K562 (cell line): ENCODE results near the gene GZMM. TPM values are rescaled to one million over a fixed set of nuclear protein-coding genes. Genes with fewer than 3 reads are reported as not detected.

ENCODE experiments used
- ATAC-seq: fragments of 200-7000 bp; cut with Tn5 transposase; 3 replicates; pipeline ENCODE4 v1.9.1; 2020; ENCODE audit warnings: moderate library complexity
- BruUV-seq: library from RNA; stranded (reverse); fragments of 400-500 nt; replicated peaks from 2 replicates; lab custom pipeline; 2021; lab: Mats Ljungman, UMichigan
- CTCF ChIA-PET: fragments of 300-600 bp; formaldehyde crosslinking; extraction: SDS; loops from one replicate; lab custom pipeline; 2021; ENCODE audit warnings: low intra/inter-chr PET ratio; lab: Yijun Ruan, JAX
- POLR2A ChIA-PET: fragments of 300-600, 350-650 bp; sonication (Branson Sonifier 250); formaldehyde crosslinking; extraction: SDS; loops from one replicate; lab custom pipeline; 2021; ENCODE audit warnings: antibody characterized with exemption, inconsistent platforms; lab: Yijun Ruan, JAX
- DNase-seq, 4 experiments: peaks; one replicate each; pipeline versions ENCODE4 v3.0.0 to v3.0.0-alpha.2; 2011 to 2018; ENCODE audit warnings: low spot score in 3 of 4, mixed read lengths in 3 of 4; ENCODE audit errors: extremely low read depth in 1 of 4
- FAIRE-seq: peaks from 2 replicates; lab custom pipeline; 2011; peaks lifted over from hg19 to GRCh38; lab: Jason Lieb, UNC
- H2AFZ ChIP-seq: 2 replicates; pipeline ENCODE4 v1.6.0; 2011; ENCODE audit warnings: low read depth, low read length, control low read depth, inconsistent platforms
- H3K27ac ChIP-seq: fragments of 200-600 bp; 3 replicates; pipeline ENCODE4 v1.8.0; 2011; ENCODE audit warnings: low read depth, mild to moderate bottlenecking, control low read depth, inconsistent platforms, low read length, moderate library complexity, mixed read lengths; ENCODE audit errors: extremely low read depth
- H3K27me3 ChIP-seq, 2 experiments: fragments of 300-600 bp in 1 of 2; 2 replicates in 1 of 2; 3 replicates in 1 of 2; pipeline versions ENCODE4 v1.6.0 to v1.8.0; 2011; ENCODE audit warnings: inconsistent platforms in 2 of 2, low read length in 2 of 2, mild to moderate bottlenecking in 1 of 2, mixed read lengths in 1 of 2, moderate library complexity in 1 of 2; ENCODE audit not compliant: control insufficient read depth in 2 of 2, insufficient read depth in 2 of 2
- H3K36me3 ChIP-seq: fragments of 300-600 bp; 3 replicates; pipeline ENCODE4 v1.8.0; 2011; ENCODE audit warnings: mild to moderate bottlenecking, low read length, inconsistent platforms; ENCODE audit not compliant: control insufficient read depth, insufficient read depth
- H3K4me1 ChIP-seq, 2 experiments: fragments of 200-600 bp in 1 of 2; replicated peaks in 1 of 2; 2 replicates in 1 of 2; 3 replicates in 1 of 2; pipeline versions ENCODE4 v1.5.1 to v1.8.0; 2011; ENCODE audit warnings: inconsistent platforms in 2 of 2, low read length in 2 of 2, mild to moderate bottlenecking in 1 of 2, mixed read lengths in 1 of 2, moderate library complexity in 1 of 2; ENCODE audit not compliant: control insufficient read depth in 2 of 2, insufficient read depth in 2 of 2
- H3K4me2 ChIP-seq: 2 replicates; pipeline ENCODE4 v1.6.1; 2011; ENCODE audit warnings: low read length, control low read depth, inconsistent platforms, mixed read lengths; ENCODE audit not compliant: insufficient read depth
- H3K4me3 ChIP-seq: fragments of 200-600 bp; sonication (generic), shearing (Covaris generic); 2 replicates; pipeline ENCODE4 v1.5.1; 2016; ENCODE audit warnings: control low read depth, inconsistent platforms
- H3K79me2 ChIP-seq: fragments of 200-600 bp; 3 replicates; pipeline ENCODE4 v1.8.0; 2011; ENCODE audit warnings: low read length, inconsistent platforms; ENCODE audit not compliant: control insufficient read depth, insufficient read depth
- H3K9ac ChIP-seq, 2 experiments: 2 replicates each; pipeline versions ENCODE4 v1.6.0 to v1.6.1; 2011; ENCODE audit warnings: low read depth in 2 of 2, low read length in 2 of 2, control low read depth in 1 of 2, inconsistent platforms in 1 of 2, mild to moderate bottlenecking in 1 of 2, mixed read lengths in 1 of 2; ENCODE audit not compliant: insufficient read depth in 1 of 2
- H3K9me1 ChIP-seq: one replicate; pipeline ENCODE4 v1.6.0; 2011; ENCODE audit warnings: inconsistent platforms, mild to moderate bottlenecking, low read length, moderate library complexity; ENCODE audit not compliant: control insufficient read depth, insufficient read depth
- H3K9me3 ChIP-seq: replicated peaks from 2 replicates; pipeline ENCODE4 v1.5.1; 2011; ENCODE audit warnings: low read depth, low read length, inconsistent platforms; ENCODE audit not compliant: control insufficient read depth, insufficient read depth
- H4K20me1 ChIP-seq: replicated peaks from 2 replicates; pipeline ENCODE4 v1.6.1; 2011; ENCODE audit warnings: low read length, inconsistent platforms, mixed read lengths; ENCODE audit not compliant: control insufficient read depth, insufficient read depth
- BCOR ChIP-seq: fragments of 450-650 bp; IDR thresholded peaks from 2 replicates; pipeline ENCODE4 v1.6.1; 2016
- MYBL2 ChIP-seq, 2 experiments: fragments of 450-650 bp in 1 of 2; sonication (generic) in 1 of 2; formaldehyde crosslinking in 1 of 2; IDR thresholded peaks; 2 replicates each; pipeline versions ENCODE4 v1.6.1 to v1.8.1; 2017 to 2022; ENCODE audit warnings: borderline replicate concordance in 1 of 2, inconsistent platforms in 1 of 2, low read depth in 1 of 2, mild to moderate bottlenecking in 1 of 2, missing genetic modification reagents in 1 of 2, moderate library complexity in 1 of 2
- PHB ChIP-seq: fragments of 250-450 bp; sonication (Bioruptor Pico); IDR thresholded peaks from 2 replicates; pipeline ENCODE4 v1.5.0; 2021
- SMAD1 ChIP-seq: fragments of 150-350 bp; IDR thresholded peaks from 2 replicates; pipeline ENCODE4 v1.6.1; 2014; ENCODE audit warnings: low read length, low read depth; ENCODE audit not compliant: partially characterized antibody
- STAT5B ChIP-seq: fragments of 250-450 bp; sonication (Bioruptor Pico); IDR thresholded peaks from 2 replicates; pipeline ENCODE4 v1.8.0; 2021; ENCODE audit warnings: mild to moderate bottlenecking, inconsistent platforms
- USF2 ChIP-seq: sonication (generic); formaldehyde crosslinking; IDR thresholded peaks from 2 replicates; pipeline ENCODE4 v1.5.0; 2020; ENCODE audit warnings: missing genetic modification reagents
- ZNF121 ChIP-seq: sonication (generic); formaldehyde crosslinking; conservative IDR thresholded peaks from 2 replicates; pipeline ENCODE4 v1.8.0; 2022; ENCODE audit warnings: missing genetic modification reagents
- ZNF384 ChIP-seq: IDR thresholded peaks from 2 replicates; pipeline ENCODE4 v1.6.1; 2012; ENCODE audit warnings: low read depth, low read length, improper control_type of control experiment
- whole genome bisulfite sequencing: fragments of 100-300 bp; shearing (Covaris generic); methylation state at CpG from one replicate; pipeline ENCODE4 v1.1.6; 2016; ENCODE audit warnings: low coverage, mixed read lengths; ENCODE audit not compliant: insufficient coverage; ENCODE audit errors: missing lambda C conversion rate; 5-methylcytosine and 5-hydroxymethylcytosine counted together
- in situ Hi-C: fragments of 300-500 bp; cut with MboI; formaldehyde crosslinking; loops from 4 replicates; pipeline ENCODE4 v1.15.0; 2018; ENCODE audit warnings: inconsistent platforms, mixed read lengths
- intact Hi-C: fragments of 100-400 bp; cut with micrococcal nuclease; formaldehyde crosslinking; loops from 2 replicates; pipeline ENCODE4 v1.14.2; 2022
- polyA plus RNA-seq, 8 experiments: library from polyadenylated mRNA; depleted of rRNA in 4 of 8; stranded (reverse) in 5 of 8; unstranded in 3 of 8; fragments of >200 nt; fragmentation: Nextera tagmentation in 2 of 8; fragmentation: Illumina TruSeq in 1 of 8; extraction: Ambion mirVana in 2 of 8; extraction: Trizol in 1 of 8; gene quantifications; 2 replicates each; pipeline versions ENCODE4 v1.2.1 to v1.2.3, GENCODE V29; 2011 to 2014; ENCODE audit warnings: inconsistent platforms in 1 of 8, missing spikeins in 1 of 8
- total RNA-seq, 7 experiments: library from RNA; depleted of rRNA in 6 of 7; stranded (reverse); fragments of >200 nt in 6 of 7; fragmentation: Illumina TruSeq in 2 of 7; extraction: Trizol in 2 of 7; gene quantifications; 2 replicates each; pipeline versions ENCODE4 v1.2.1 to v1.2.3, GENCODE V29; 2011 to 2021; ENCODE audit warnings: low replicate concordance in 1 of 7
- TF ChIP-seq, protein P1 (sequence below), 3 experiments: fragments of 200-800 bp in 1 of 3; fragments of 250-450 bp in 1 of 3; fragments of 450-650 bp in 1 of 3; sonication (Bioruptor Pico) in 1 of 3; sonication (Bioruptor generic) in 1 of 3; formaldehyde crosslinking in 1 of 3; IDR thresholded peaks; 2 replicates each; pipeline versions ENCODE4 v1.6.1 to v1.8.0; 2016 to 2022; ENCODE audit warnings: mild to moderate bottlenecking in 2 of 3, missing genetic modification characterization in 2 of 3, missing compliant biosample characterization in 1 of 3, moderate library complexity in 1 of 3

GZMM gene
- total and polyA plus RNA-seq, 9 of the 15 experiments (the other 6 are each of a cell fraction or from before 2014, with no cell fraction given) = 0.08 to 2.6 (median 0.70) TPM; not detected in 2

DNA sequence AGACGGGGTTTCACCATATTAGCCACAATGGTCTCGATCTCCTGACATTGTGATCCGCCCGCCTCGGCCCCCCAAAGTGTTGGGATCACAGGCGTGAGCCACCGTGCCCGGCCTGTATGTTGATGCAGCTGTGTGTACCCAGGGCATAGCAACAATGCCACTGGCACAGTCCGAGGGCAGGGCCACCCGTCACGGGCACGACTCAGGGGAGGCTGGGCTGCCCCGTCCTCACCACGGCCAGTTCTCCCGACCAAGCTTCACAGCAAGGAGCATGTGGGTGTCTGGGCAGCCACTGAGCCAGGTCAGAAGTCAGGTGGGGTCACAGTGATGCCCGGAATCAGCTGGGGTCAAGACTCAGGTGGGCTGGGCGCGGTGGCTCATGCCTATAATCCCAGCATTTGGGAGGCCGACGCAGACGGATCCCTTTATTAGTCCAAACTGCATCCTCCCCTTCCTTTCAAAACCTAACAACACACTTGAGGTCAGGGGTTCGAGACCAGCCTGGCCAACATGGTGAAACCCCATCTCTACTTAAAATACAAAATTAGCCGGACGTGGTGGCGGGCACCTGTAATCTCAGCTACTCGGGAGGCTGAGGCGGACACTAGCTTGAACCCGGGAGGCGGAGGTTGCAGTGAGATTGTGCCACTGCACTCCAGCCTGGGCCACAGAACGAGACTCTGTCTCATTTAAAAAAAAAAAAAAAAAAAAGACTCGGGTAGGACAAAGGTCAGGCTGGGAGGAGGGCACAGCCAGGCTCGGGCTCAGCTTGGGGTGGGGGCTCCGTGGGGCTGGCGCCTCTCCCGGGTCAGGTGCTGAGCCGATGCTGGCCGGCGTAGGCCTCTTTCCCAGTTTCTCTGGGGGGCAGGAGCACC is 13.5 kb upstream of the GZMM start:
- Histone ChIP-seq H3K4me1 (peaks cover 9 to 73% of the 10 kb centered on the region in 2 experiments; a peak in 4 of 5 replicates), H3K4me2 (peak overlapping the region; percentile 86), H3K4me3 (peak overlapping the region; percentile 97), H3K27me3 (no peaks in the 10 kb centered on the region), H3K9ac (peak overlapping the region; percentile 77 to 95; a peak in 3 of 4 replicates), H3K27ac (peak overlapping the region; percentile 90), H3K9me3 (peaks cover 4% of the 10 kb centered on the region), H3K36me3 (peaks cover 20% of the 10 kb centered on the region; the same call in 1 of the 3 replicates)
- ChIA-PET POLR2A (no interaction called here), CTCF (no interaction called here)
- in situ Hi-C loops = no loop called here
- FAIRE-seq = no peak
- intact Hi-C loops = loop anchor here (10.0 kb wide), 1 partner anchor 54 kb away; the partner anchor contains the start of gene HCN2
- TSS peak; percentile 88 for BruUV-seq
- 77% methylated on average over 26 of the region's 38 CpGs for WGBS
- no peak for ATAC-seq
- no peak for TF ChIP-seq SMAD1
- no peak for TF ChIP-seq MYBL2 (IDR thresholded peaks at IDR 0.05; ENCODE audit: low read depth)
- TF ChIP-seq MYBL2 (CRISPR knock-in tag; IDR thresholded peaks at IDR 0.05; ENCODE audit: borderline replicate concordance) = no peak
- TF ChIP-seq ZNF384 = 0 out of 2 replicates have a peak, but pooled peaks have one; percentile 29
- TF ChIP-seq BCOR = peak; percentile 56; the same call in 1 of the 2 replicates
- TF ChIP-seq USF2 (CRISPR knock-in tag) = no peak
- TF ChIP-seq, protein P1, sequence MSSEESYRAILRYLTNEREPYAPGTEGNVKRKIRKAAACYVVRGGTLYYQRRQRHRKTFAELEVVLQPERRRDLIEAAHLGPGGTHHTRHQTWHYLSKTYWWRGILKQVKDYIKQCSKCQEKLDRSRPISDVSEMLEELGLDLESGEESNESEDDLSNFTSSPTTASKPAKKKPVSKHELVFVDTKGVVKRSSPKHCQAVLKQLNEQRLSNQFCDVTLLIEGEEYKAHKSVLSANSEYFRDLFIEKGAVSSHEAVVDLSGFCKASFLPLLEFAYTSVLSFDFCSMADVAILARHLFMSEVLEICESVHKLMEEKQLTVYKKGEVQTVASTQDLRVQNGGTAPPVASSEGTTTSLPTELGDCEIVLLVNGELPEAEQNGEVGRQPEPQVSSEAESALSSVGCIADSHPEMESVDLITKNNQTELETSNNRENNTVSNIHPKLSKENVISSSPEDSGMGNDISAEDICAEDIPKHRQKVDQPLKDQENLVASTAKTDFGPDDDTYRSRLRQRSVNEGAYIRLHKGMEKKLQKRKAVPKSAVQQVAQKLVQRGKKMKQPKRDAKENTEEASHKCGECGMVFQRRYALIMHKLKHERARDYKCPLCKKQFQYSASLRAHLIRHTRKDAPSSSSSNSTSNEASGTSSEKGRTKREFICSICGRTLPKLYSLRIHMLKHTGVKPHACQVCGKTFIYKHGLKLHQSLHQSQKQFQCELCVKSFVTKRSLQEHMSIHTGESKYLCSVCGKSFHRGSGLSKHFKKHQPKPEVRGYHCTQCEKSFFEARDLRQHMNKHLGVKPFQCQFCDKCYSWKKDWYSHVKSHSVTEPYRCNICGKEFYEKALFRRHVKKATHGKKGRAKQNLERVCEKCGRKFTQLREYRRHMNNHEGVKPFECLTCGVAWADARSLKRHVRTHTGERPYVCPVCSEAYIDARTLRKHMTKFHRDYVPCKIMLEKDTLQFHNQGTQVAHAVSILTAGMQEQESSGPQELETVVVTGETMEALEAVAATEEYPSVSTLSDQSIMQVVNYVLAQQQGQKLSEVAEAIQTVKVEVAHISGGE (CRISPR knock-in tag; IDR thresholded peaks at IDR 0.05) = 0 out of 6 replicates have a peak, but pooled peaks of 1 of the 3 experiments have one; percentile 16
- TF ChIP-seq STAT5B (CRISPR knock-in tag) = no peak
- TF ChIP-seq ZNF121 (CRISPR knock-in tag) = peak; percentile 6
- no peak for TF ChIP-seq PHB (CRISPR knock-in tag)
- TF ChIP-seq, all 486 proteins: peak for 4
- Histone ChIP-seq H3K79me2 (peaks cover 36% of the 10 kb centered on the region), H3K9me1 (peaks cover 6% of the 10 kb centered on the region), H2AFZ (peak overlapping the region; percentile 97), H4K20me1 (peaks cover 16% of the 10 kb centered on the region)
- no peak for DNase-seq
